HAP-1 (cell line): ENCODE results near the gene POLR2L.

Experiments used
- DNase-seq, 2 experiments: peaks; one replicate each; pipeline ENCODE4 v3.0.0-alpha.2; 2016 to 2020; ENCODE audit warnings: low spot score in 2 of 2
- H3K27me3 ChIP-seq: fragments of 250-450 bp; sonication (Bioruptor Pico); 2 replicates; pipeline ENCODE4 v1.5.1; 2020; ENCODE audit warnings: low read depth, mild to moderate bottlenecking, moderate library complexity
- H3K36me3 ChIP-seq: fragments of 250-450 bp; sonication (Bioruptor Pico); replicated peaks from 2 replicates; pipeline ENCODE4 v1.5.1; 2020; ENCODE audit warnings: mild to moderate bottlenecking
- H3K4me1 ChIP-seq: fragments of 250-450 bp; sonication (Bioruptor Pico); 2 replicates; pipeline ENCODE4 v1.5.1; 2020; ENCODE audit warnings: mild to moderate bottlenecking
- H3K4me3 ChIP-seq: fragments of 250-450 bp; sonication (Bioruptor Pico); 2 replicates; pipeline ENCODE4 v1.5.1; 2020; ENCODE audit warnings: mild to moderate bottlenecking, moderate library complexity
- H3K9me3 ChIP-seq: fragments of 250-450 bp; sonication (Bioruptor Pico); 2 replicates; pipeline ENCODE4 v1.5.1; 2020; ENCODE audit warnings: mild to moderate bottlenecking, moderate library complexity
- in situ Hi-C: fragments of 300-500 bp; cut with MboI; formaldehyde crosslinking; loops from 3 replicates; pipeline ENCODE4 v1.14.3; 2020; ENCODE audit warnings: low sequenced_read_pairs, inconsistent platforms, mixed read lengths

The POLR2L gene

DNA sequence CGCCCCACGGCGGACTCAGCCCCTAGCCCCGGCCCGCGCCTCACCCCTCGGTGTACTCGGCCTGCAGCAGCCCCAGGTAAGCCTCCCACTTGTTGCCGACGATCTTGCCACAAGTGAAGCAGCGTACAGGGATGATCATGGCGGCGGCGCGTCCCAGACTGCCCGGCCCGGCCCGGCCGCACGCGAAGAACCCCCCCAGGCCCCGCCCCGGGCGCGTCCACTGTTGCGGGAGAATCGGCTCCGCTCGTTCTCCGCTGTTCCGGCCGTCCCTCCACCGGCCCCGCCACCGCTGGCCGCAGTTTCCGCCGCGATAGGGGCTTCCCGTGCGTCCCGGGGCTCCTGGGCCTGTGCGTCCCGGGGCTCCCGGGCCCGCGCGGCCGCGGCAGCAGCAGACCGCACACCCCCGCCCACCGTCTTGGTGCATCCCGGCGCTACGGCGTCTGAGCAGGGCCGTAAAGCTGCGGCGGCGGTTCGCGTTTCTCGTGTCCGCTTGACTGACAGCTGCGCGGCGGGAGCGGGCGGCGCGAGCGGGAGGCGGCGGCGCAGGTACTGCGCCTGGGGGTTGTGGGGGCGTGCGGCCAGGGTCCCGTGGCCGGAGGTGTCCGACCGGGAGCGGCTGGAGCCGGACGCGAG, at the start of gene POLR2L, which contains the start of gene TSPAN4:
TSS of gene POLR2L (minus strand) at position 160 of the 633 bp plus-strand sequence. CDS start at position 139, 21 bp downstream.
TSS of gene TSPAN4 (plus strand) at position 483 of the 633 bp plus-strand sequence. CDS start 7,453 bp downstream, outside the sequence.
- H3K4me3 ChIP-seq: peak within 1 kb of the TSS; percentile 89
- H3K9me3 ChIP-seq: no peaks in the 10 kb centered on the region
- in situ Hi-C loops: no loop called here
- peaks cover 14% of the 10 kb centered on the region for H3K4me1 ChIP-seq
- H3K27me3 ChIP-seq: no peaks in the 10 kb centered on the region
- H3K36me3 ChIP-seq: peaks cover 43% of the 10 kb centered on the region
- peak; percentile 82 to 94 for DNase-seq

DNA sequence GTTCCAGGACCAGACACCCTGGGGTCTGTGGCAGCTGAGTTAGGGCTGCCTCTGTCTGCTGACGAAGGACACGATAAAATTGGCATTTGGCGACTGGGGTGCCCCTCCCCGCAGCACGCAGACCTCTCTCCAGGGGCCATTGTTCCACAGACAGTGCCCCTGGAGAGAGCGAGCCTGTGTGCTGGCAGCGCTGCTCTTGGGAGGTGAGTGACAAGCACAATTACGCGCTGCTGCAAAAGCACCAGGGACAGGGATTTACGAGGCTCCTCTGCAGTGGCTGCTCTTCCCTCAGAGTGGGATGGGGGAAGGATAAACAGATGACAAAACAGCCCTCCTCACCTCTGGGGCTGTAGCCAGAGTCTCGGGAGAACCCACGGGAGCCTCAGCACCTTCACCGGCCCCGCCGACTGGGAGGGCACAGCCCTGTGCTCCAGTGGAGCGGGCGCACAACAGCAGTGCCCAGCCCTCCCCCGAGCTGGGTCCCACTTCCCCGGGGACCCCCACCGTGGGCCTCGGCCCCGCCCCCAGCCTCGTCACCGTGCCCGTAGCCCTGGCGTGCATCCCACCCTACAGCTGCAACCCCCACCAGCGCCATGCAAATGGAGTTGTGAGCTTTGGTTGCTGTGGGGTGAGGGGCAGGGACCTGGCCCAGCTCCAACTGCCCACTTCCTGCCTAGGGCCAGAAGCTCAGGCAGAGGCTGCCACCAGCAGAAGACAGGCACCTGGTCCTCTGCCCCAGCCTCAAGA, 48.6 kb upstream of the POLR2L start:
- Histone ChIP-seq H3K27me3 (no peaks in the 10 kb centered on the region), H3K4me3 (no peak overlapping the region), H3K4me1 (no peaks in the 10 kb centered on the region), H3K36me3 (no peaks in the 10 kb centered on the region; the same call in none of the 2 replicates), H3K9me3 (no peaks in the 10 kb centered on the region)
- in situ Hi-C loops: no loop called here
- DNase-seq: no peak

DNA sequence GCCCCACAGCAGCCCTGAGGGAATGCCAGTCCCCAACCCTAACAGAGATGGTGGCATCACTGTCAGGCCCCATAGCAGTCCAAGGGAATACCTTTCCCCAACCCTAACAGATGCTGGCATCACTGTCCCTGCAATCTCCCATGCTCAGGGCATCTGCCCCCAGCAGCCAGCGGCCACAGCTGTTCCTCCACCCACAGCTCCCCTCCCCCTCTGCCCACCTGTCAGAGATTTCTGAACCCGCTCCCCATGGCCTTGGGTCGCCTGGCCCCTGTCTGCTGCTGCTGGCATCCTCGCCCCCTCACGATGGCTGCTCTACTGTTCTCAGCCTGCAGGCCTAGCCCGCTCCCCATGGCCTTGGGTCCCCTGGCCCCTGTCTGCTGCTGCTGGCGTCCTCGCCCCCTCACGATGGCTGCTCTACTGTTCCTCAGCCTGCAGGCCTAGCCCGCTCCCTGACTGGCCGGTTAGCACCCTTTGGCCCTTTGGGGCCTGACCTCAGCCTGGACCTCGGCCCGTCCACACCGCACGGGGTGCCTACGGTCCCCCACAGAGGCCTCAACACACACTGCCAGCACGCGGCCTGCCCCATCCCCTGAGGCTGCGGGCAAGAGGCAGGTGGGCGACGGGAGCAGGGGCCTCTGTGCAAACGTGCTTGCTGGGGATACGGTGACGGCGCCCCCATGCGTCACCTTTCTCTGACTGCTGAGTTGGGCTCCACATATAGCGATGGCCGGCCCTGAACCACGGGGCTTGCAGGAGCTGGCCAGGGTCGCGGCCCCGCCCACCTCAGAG, 47.6 kb upstream of the POLR2L start:
- Histone ChIP-seq H3K4me3 (no peak overlapping the region), H3K27me3 (no peaks in the 10 kb centered on the region), H3K36me3 (no peaks in the 10 kb centered on the region; the same call in none of the 2 replicates), H3K9me3 (no peaks in the 10 kb centered on the region), H3K4me1 (no peaks in the 10 kb centered on the region)
- in situ Hi-C loops: no loop called here
- no peak for DNase-seq

DNA sequence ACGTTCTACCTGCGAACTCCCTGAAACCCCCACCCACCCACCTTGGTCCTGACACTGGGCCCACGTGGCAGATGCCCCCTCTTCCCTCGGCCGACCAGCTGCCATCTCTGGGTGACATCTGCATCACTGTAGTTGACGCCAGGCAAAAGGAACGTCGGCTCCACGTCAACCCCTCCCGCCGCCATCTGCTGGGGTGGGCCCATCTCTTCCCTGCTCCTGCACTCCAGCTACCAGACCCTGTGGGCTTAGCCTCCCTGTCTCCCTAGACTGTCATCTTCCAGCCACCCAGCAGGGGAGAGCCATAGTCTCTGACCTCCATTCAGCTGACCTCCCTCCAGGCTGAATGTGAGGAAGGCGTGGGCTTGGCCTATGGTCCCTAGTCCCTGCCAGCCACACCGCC, 46.9 kb upstream of the POLR2L start:
- DNase-seq: no peak
- in situ Hi-C loops: no loop called here
- H3K4me1 ChIP-seq: no peaks in the 10 kb centered on the region
- no peaks in the 10 kb centered on the region for H3K9me3 ChIP-seq
- no peaks in the 10 kb centered on the region for H3K27me3 ChIP-seq
- no peak overlapping the region for H3K4me3 ChIP-seq
- no peaks in the 10 kb centered on the region; the same call in none of the 2 replicates for H3K36me3 ChIP-seq

DNA sequence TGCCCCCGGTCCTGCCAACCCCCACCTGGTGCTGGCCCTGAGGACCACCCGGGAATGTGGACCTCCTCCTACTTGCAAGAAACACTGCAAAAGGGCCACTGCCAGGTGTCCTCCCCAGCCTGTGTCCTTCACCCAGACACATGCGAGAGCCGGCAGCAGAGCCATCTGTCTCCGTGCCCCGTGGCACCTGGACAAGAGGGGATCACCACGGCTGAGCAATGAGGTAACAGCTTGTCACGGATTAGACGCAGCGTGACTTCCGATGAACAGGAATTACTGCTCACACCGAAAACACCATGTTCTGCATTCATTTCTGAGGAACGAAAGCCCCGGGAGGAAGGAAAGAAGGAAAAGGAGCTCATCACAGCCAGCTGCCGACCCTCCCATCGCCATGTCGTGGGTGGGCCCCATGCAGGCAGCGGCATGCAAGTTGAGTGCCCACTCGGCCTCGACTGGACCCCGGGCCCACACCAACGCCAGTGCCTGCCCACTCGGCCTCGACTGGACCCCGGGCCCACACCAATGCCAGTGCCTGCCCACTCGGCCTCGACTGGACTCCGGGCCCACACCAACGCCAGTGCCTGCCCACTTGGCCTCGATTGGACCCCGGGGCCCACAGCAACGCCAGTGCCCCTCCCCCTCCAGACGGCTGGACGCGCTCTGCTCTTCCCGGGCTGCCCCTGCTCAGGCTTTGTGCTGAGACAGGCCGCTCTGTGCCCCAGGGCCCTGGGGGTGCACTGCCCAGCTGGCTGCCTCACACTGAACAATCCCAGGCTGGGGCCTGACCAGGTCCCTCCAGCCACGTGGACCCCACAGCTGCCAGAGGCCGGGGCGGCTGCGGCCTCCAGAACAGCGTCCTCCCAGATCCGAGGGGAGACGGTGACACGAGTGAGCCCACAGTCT, 46.2 kb upstream of the POLR2L start:
- no peaks in the 10 kb centered on the region for H3K4me1 ChIP-seq
- in situ Hi-C loops: no loop called here
- H3K27me3 ChIP-seq: no peaks in the 10 kb centered on the region
- DNase-seq: no peak
- peaks cover 5% of the 10 kb centered on the region for H3K36me3 ChIP-seq
- no peaks in the 10 kb centered on the region for H3K9me3 ChIP-seq
- no peak overlapping the region for H3K4me3 ChIP-seq

DNA sequence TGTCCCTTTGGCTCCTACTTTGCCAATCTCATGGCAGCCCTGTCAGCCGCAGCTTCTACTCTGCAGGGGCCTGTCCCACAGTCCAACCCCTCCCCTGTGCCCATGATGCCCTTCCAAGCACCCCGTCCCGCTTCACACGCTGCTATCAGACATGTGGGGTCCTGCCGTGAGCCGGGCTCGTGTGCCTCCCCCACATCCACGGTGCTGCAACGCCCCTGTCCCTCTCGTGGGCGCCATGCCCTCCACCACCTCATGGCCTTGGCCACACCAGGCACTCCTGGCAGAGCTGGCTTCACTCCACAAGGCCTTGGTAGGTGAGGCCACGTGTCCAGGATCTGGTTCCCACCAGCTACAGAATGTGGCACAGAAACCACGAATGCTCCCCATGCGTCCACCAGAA, 45.3 kb upstream of the POLR2L start:
- H3K4me1 ChIP-seq: no peaks in the 10 kb centered on the region
- no peaks in the 10 kb centered on the region for H3K27me3 ChIP-seq
- DNase-seq: no peak
- no peaks in the 10 kb centered on the region for H3K9me3 ChIP-seq
- in situ Hi-C loops: no loop called here
- peaks cover 11% of the 10 kb centered on the region for H3K36me3 ChIP-seq
- no peak overlapping the region for H3K4me3 ChIP-seq

DNA sequence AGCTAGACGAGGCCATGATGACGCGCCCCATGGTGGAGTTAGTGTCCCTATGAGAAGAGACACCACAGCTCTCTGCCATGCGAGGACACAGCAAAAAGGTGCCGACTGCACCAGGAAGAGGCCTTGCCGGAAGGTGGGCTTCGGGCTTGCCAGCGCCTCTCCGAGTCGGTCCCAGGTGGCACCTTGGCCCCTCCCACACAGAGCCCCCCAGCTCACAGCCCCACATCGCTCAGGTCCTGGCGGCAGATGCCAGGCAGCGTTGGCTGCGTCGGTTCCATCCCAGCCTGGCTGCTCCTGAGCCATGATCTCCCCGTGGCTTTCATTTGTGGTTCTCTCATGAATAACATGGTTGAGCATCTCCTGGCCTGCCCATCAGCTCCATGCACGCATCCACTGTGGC, 44.2 kb upstream of the POLR2L start:
- in situ Hi-C loops: no loop called here
- DNase-seq: no peak
- Histone ChIP-seq H3K36me3 (peaks cover 11% of the 10 kb centered on the region), H3K9me3 (no peaks in the 10 kb centered on the region), H3K4me3 (no peak overlapping the region), H3K27me3 (no peaks in the 10 kb centered on the region), H3K4me1 (no peaks in the 10 kb centered on the region)

DNA sequence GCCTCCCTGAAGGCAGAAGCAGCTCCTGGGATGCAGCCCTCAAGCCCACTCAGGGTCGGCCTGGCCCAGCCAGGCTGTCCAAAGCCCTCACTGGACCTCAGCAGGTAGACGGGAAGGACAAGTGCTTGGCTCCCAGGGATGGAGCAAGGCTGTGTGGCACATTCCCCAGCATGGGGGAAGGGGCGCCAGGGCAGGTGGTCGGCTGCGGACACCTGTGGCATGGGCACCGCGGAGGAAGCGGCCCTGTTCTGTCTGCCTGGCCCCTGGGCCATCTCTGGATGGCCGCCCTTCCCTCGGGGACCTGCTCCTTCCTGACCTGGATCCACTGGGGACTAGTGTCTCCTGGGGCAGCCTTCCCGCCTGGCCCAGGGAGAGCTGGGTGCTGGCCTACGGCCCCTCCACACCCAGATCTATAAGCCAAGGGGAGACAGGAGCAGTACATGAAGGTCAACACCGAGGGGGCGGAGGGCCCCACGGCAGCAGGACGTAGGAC, 42.3 kb upstream of the POLR2L start:
- in situ Hi-C loops: no loop called here
- DNase-seq: no peak
- peaks cover 22% of the 10 kb centered on the region for H3K36me3 ChIP-seq
- H3K9me3 ChIP-seq: no peaks in the 10 kb centered on the region
- no peaks in the 10 kb centered on the region for H3K27me3 ChIP-seq
- H3K4me1 ChIP-seq: no peaks in the 10 kb centered on the region
- H3K4me3 ChIP-seq: no peak overlapping the region

DNA sequence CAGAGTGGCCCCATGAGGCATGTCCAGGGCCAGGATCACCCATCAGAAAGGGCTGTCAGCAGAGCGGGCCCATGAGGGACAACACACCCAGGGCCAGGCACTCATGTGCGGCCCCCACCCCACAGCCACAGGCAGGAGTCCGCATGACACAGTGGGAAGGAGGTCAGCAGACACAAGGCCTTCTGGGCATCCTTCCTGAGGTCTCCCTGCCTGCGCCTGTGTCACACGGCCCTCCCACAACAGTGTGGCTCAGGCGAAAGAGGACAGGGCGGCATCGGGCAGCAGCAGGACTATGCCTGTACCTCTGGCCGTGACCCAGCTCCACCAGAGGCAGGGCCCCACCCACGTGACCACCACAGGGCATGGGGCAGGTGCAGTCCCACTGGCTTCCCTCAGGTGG, 41.2 kb upstream of the POLR2L start:
- in situ Hi-C loops: no loop called here
- no peak for DNase-seq
- no peaks in the 10 kb centered on the region for H3K9me3 ChIP-seq
- no peaks in the 10 kb centered on the region for H3K27me3 ChIP-seq
- H3K4me1 ChIP-seq: no peaks in the 10 kb centered on the region
- H3K4me3 ChIP-seq: no peak overlapping the region
- peaks cover 26% of the 10 kb centered on the region for H3K36me3 ChIP-seq

DNA sequence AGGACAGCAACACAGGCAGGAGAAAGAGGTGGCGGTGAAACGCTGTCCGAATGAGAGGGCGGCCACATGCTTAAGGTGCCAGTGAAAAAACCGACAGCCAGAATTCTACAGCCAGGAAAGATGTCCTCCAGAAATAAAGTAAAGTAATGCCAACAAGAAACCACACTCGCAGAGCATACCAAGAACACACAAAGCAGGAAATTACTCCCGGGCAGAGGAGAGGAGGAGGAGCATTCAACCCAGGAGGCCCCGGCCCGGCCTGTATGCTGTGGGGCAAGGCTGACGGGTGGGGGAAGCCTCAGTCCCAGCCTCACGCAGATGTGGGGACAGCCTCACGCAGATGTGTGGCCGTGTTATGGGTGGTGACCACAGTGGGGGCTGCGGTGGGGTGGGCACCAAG, 40.3 kb upstream of the POLR2L start:
- Histone ChIP-seq H3K9me3 (no peaks in the 10 kb centered on the region), H3K27me3 (no peaks in the 10 kb centered on the region), H3K4me3 (no peak overlapping the region), H3K36me3 (peaks cover 26% of the 10 kb centered on the region), H3K4me1 (no peaks in the 10 kb centered on the region)
- in situ Hi-C loops: no loop called here
- DNase-seq: no peak

DNA sequence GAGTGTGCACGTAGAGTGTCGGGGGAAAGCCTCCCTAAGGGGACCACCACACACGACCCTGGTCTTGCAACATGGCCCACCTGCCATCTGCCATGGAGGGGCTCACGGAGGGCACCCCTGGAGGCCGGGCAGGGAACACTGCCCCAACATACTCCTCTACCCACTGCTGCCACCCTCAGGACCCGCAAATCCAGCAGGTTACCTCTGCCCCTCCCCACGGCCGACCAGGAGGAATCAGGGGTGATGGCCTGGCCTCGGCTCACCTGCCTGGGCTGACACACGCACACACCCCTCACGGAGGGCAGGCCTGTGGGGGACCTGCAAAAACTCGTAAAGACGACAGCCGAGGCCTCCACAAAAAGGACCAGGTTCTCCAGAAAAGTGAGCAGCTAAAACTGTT, 38.1 kb upstream of the POLR2L start:
- no peak overlapping the region for H3K4me3 ChIP-seq
- H3K4me1 ChIP-seq: no peaks in the 10 kb centered on the region
- in situ Hi-C loops: no loop called here
- H3K36me3 ChIP-seq: peaks cover 35% of the 10 kb centered on the region
- DNase-seq: no peak
- H3K27me3 ChIP-seq: no peaks in the 10 kb centered on the region
- no peaks in the 10 kb centered on the region for H3K9me3 ChIP-seq

DNA sequence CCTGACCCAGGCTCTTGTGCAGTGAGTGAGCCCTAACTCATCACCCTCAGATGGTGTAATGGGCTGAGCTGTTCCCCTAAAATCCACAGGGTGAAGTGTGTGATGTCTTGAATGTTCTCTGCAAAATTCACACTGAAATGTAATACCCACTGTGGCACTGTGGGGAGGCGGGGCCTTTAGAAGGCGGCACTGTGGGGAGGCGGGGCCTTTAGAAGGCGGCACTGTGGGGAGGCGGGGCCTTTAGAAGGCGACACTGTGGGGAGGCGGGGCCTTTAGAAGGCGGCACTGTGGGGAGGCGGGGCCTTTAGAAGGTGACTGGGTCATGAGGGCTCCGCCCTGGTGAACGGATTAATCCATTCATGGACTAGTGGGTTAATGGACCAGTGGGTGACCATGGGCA, 35.2 kb upstream of the POLR2L start:
- no peaks in the 10 kb centered on the region for H3K9me3 ChIP-seq
- no peak overlapping the region for H3K4me3 ChIP-seq
- peak in 1 of 2 experiments; percentile 76 for DNase-seq
- in situ Hi-C loops: no loop called here
- H3K27me3 ChIP-seq: no peaks in the 10 kb centered on the region
- H3K4me1 ChIP-seq: no peaks in the 10 kb centered on the region
- peaks cover 26% of the 10 kb centered on the region for H3K36me3 ChIP-seq

DNA sequence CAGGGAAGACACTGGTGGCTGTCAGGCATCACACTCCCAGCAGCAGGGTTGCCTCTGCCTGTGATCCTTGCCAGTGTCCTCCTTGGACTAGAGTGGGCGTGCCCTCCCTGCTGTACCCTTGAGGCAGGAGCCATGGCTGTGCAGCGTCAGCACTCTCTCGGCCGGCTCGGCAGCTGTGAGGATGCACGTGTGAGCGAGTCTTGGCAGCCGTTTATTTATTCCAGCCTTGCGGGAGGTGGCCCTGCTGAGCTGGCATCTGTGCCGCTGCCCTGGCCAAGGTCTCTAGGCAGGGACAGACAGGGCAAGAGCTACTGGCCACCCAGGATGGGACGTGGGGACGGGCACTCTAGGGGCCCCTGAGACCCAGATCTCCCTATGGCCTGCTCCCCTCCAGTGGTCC, 34.2 kb upstream of the POLR2L start:
- Histone ChIP-seq H3K4me3 (no peak overlapping the region), H3K9me3 (no peaks in the 10 kb centered on the region), H3K4me1 (no peaks in the 10 kb centered on the region), H3K27me3 (no peaks in the 10 kb centered on the region), H3K36me3 (peaks cover 26% of the 10 kb centered on the region)
- no peak for DNase-seq
- in situ Hi-C loops: no loop called here
